Inferior parietal cortex (tissue), 1 donor: ENCODE measurements around the gene TMEM79.

Experiments used
- DNase-seq: peaks from one replicate; pipeline ENCODE4 v3.0.0-alpha.2; 2016; ENCODE audit errors: extremely low spot score

The TMEM79 gene

DNA sequence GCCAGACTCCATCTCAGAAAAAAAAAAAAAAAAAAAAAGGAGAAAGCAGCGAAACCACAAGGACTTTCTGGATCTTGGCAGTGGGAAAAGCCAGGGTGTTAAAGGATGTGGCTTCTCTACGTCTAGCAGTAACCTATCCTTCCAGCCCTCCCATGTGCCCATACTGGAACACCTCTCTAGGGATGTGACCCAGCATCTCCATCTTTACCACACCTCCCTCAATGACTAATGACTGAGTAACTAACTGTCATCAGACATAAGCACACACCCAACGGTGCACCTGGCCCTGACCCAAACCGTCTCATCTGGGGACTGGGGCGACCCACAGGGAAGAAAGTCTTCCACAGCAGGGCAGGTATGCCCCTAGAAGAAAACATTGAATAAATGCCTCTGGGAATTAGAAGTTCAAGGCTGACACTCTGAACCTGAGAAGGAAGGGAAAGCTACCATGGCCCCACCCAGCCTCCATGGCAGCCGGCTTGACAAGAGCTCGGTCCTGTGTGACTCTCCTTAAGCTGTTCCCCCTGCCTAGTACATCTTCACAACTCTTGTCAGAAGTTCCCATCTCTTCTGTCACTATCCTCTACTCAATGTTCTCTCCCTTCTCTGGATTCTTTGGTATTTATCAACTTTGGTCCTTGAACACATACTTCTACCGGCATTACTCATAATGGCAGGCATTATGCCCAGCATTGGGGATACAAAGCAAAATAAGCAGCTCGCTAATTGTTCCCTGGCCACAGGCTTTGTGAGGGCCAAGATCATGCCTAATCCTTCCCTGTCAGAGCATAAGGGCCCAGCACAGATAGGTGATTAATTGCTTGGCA is 21.5 kb upstream of the TMEM79 start:
- DNase-seq, result no peak

DNA sequence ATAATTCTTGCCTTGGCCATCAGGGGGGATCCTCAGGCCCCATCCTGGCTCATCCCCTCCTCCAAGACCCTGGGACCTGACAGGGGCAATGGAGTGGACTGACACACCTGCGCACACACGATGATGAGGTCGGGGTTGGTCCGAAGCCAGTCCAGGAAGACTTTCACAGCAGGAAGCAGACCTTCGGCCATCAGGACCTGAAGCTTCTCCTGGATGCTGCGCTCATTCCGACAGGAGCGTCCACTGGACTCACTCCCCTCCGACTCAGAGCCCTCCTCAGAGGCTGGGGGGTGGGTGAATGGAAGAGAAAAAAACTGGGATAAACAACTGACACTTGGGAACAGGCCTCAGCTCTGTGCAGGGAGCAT is 20.9 kb upstream of the TMEM79 start:
- DNase-seq, result no peak

DNA sequence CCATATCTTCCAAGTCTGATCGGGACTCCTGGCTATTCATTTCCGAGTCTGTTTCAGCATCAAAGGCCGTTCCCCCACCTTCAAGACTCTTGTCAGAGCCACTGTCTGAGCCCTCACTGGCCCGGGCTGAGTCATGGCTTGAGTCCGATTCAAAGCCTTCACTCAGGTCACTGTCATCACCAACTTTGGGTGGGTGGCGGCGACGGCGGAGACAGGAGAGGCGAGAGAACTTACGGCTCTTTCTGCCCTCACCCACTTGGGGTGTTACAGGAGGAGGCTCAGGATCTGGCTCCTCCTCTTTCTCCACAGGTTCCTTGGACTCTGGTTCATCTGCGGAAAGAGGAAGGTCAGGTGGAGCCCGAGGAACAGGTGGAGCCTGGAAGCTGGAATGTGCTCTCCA is 18.1 kb upstream of the TMEM79 start:
- DNase-seq, result no peak

DNA sequence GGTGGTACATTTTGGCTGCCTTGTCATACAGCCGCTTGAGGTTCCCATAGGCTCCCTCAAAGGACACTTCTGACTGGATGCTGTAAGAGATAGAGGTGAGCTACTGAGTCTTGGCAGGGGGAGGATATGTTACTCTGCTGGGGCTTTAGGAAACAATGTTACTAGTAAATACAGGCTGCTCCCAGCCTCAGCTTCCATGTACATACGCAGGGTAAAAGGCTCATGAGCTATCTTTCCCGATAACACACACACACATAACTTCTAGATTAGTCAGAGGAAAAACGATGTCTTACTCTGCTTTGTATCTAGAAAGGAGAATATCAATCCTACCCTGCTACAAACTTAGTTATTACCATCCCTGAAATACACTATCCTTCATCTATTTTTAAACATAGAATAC is 15.8 kb upstream of the TMEM79 start:
- no peak for DNase-seq

DNA sequence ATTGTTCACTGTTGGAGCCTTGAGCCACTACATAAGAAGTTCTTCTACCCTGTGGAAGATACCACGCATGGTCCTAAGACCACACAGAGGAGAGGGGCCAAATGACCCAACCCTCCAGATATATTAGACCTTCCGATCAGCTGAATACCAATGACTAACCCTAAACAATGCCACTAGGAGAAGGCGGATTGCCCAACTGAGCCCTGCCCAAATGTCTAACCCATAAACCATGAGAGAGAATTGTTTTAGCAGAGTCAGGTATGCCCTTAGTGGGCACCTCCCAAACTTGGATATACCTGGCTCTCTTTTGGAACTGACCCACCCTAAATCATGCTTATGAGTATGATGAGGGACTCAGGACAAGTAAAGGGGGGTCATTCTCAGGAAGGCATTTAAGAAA is 13.8 kb upstream of the TMEM79 start:
- DNase-seq, result no peak

DNA sequence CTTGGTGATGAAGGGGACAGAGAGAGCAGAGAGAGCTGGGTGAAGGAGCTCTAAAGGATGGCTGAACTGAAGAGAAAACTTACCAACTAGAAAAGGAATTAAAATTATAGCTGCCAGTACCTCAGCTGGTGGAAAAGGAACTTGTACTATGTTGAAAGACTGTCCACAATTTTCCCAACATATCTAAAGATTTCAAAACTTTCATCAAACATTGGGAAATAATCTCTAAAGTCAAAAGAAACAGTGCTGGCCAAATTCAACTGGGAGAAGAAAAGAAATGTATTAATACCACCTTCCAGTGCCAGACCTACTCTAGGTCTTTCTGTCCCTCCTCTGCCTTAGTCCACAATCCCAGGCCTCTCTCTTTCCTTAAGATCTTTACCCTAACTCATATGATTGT is 7.6 kb upstream of the TMEM79 start:
- no peak for DNase-seq

DNA sequence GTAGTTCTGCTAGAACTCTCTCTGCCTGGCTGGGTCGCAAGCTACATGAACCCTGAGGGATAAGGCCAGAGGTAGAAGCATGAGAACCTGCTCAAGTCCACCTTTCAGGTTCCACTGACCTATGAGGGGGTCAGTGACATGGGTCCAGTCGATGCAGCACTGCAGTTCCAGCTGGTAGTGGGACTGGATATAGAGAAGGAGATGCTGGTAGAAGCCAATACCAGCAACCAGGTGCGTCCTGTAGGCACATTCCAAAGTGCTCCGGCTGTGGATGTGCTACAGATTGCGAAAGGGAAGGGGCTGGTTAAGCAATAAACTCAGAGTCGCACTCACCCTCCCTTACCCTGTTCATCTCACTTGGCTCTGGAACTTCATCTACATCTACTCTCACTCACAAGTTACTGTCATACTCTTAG is 7.2 kb upstream of the TMEM79 start:
- no peak for DNase-seq

DNA sequence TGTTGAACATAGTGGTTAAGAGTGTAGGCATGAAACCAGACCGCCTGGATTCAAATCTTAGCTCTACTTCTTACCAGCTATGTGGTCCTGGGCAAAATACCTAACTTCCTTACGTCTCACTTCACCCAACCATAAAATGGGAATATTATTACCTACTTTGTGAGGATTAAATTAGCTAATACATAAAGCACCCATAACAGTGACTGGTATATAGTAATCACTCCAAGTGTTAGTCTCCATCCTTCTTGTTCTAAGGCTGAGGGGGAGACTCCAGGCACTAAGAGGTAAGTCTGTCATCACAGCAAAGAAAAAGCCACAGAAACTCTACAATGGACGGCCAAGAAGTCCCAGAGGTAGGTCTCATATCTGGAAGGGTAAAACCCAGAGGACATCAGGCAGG is 4.3 kb upstream of the TMEM79 start:
- DNase-seq, result no peak

DNA sequence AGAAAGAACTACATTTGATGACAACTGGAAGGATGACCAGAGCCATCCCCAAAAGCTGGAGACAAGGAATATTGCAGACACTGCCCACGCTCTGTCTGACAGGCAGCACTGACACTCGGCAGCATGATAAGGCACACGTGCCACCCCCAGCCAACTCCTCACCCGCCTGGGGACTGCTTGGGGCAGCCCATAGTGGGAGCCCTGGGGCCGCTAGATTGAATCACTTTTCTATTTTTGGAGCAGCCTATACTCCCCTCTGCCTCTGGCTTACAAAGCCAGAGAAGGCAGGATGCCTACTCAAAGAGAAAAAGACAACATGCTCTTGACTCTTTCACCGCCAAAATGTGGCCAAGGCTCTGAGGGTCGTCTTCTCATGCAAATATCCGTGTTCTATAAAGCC is 2.8 kb upstream of the TMEM79 start:
- no peak for DNase-seq

DNA sequence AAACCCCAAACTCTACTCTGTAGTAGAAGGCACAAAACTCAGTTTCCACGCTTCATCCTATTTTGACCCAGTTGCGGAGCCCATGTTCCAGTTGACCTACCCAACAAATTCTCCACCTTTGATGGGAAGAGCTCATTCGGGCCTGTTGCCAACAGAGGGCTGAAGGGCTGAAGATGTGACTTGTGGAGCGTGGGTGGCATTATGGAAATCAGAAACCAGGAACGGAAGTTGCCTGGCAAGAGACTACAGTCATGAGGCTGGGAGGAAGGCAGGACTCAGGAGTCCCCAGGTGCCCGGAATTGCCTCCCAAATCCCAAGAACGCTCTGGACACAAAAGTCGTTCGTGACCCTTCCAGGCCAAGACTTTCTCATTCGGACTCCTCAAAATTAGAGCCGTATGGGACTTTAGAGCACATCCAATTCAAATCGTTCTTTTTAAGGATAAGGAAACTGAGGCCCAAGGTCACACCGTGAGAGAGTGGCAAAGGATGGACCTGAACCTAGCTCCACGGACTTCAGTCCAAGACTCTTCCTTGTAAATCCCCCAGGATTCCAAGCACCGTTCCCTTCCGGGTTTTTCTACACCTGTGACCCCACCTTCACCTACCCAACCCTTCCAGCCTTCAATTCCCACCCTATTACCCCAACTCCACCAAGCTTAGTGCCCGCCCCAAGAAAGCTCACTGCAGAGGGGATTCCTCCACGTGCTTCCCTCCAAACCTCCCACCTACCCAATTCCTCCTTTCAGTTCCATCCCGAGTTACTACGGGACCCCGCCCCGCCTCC is 2.2 kb upstream of the TMEM79 start:
- DNase-seq, result no peak

DNA sequence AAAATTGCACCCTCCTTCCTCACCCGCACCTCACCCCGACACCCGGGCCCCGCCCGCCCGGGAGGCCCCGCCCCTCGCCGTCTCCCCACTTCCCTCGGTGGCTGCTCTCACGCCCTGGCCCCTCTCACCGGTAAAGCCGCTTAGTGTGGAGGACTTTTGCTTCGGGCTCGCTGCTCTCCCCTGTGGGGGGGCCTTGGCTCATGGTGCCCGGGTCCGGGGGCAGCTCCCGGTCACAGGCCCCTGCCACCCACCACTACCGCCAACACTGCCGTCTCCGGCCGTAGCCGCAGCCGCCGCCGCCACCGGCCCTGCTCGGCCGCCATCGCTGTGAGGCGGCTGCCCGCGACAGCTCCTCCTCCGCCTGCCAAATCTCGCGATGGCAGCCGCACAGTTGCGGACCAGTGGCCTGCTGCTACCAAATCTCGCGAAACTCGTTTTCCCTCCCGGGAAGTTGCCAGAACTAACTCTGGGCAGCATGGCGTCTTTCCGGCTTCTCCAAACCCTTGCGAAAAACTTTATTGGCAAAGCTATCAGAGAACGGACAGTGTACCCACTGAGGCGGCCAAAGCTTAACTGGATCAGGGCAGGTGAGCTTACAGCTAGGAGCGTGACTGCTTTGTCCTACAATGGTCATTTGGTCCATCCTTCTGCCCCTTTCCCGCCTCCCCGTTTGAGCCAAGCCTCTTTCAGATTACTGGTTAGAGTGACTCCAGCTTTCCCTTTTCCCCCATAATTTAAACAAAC is 1.5 kb upstream of the TMEM79 start, which contains the start of gene SMG5:
Gene SMG5, minus strand, starts transcription at position 347 of the 744 bp plus-strand sequence. Its CDS starts 145 bp downstream, at position 202.
- DNase-seq, result peak; percentile 98

DNA sequence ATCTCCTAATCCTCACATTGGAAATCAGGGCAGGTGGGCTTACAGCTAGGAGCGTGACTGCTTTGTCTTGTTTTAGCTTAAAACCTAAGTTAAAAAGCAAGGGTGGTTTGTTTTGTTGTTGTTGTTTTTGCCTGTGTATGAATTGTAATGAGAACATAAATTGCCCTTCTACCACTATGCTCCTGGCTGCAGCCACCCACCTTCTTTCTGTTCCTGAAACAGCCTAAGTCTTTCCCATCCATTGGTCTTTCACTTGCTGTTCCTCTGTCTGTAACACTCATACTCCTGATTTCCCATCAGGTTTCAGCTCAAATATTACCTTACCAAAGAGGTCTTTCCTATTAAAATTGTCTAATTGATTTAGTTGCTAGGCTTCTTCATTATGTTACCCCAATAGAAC is 604 bp upstream of the TMEM79 start:
- DNase-seq, result no peak

DNA sequence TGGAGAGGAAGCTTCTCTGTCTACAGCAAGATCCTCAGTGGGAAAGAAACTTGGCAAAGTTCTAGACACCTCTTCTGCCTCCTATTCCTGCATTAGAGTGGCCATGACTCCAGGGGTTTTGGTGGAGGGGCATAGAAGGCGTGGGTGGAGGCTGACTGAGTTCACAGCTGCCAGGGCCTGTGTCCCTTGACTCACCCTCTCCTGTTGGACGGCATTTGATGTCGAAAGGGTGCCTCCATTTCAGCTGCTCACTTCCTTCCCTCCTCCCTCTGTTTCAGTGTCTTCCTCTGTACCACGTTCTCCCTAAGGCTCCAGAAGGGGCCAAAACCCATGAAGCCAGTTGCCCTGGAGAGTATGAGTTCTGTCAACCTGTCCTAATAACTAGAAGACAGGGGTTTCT is 632 bp downstream of the TMEM79 start:
- no peak for DNase-seq

DNA sequence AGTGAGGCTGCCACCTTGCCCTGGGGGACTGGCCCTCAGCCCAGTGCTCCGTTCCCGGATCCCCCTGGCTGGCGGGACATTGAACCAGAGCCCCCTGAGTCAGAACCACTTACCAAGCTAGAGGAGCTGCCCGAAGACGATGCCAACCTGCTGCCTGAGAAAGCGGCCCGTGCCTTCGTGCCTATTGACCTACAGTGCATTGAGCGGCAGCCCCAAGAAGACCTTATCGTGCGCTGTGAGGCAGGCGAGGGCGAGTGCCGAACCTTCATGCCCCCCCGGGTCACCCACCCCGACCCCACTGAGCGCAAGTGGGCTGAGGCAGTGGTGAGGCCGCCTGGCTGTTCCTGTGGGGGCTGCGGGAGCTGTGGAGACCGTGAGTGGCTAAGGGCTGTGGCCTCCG is 1.3 kb downstream of the TMEM79 start:
- no peak for DNase-seq

DNA sequence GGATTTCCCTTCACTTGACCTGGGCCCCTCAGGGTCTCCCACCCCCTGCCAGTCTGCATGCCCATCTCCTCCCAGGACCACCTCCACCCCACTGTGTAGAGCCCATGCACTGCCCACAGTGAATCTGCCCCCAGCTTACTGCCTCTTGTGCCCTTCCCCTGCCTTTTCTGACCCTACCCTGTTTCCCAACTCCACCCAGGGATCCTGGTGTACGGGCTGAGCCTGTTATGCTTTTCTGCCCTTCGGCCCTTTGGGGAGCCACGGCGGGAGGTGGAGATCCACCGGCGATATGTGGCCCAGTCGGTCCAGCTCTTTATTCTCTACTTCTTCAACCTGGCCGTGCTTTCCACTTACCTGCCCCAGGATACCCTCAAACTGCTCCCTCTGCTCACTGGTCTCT is 1.9 kb downstream of the TMEM79 start:
- no peak for DNase-seq

DNA sequence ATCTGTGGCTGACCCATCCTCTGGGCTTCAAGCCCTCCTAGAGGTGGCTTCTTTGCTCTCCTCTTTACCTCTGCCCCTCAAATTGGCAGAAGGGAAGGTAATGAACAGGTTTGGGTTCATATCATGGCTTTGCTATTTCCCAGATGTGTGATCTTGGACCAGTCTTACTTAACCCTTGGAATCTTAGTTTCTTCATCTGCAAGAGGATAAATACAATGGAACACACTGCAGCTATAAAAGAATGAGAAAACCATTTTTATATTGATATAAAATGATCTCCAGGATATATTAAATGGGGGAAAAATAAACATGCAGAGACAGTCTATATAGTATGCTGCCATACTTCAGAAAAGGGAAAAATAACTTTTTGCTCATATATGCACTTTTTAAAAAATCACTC is 5.7 kb downstream of the TMEM79 start:
- DNase-seq, result no peak

DNA sequence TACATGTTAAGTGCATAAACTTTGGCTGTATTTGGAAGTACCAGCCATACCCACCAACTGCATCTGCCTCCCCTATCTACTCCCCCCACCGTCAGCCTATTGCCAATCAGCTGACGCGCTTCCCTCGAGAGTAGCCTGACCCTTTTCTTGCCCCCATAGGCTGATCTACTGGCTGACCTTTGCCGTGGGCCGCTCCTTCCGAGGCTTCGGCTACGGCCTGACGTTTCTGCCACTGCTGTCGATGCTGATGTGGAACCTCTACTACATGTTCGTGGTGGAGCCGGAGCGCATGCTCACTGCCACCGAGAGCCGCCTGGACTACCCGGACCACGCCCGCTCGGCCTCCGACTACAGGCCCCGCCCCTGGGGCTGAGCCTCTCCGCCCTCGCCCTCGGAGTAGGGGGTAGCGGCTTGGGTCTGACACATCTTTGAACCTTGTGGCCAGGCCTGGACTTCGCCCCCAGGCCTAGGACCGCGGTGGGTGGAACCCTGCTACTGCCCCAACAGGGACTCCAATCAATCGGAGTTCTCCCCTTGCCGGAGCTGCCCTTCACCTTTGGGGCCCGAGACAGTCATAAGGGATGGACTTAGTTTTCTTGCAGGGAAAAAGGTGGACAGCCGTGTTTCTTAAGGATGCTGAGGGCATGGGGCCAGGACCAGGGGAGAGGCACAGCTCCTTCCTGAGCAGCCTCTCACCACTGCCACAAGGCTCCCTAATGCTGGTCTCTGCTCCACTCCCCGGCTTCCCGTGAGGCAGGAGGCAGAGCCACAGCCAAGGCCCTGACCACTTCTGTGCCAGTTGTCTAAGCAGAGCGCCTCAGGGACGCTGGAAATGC is 7.3 kb downstream of the TMEM79 start:
- peak; percentile 72 for DNase-seq

DNA sequence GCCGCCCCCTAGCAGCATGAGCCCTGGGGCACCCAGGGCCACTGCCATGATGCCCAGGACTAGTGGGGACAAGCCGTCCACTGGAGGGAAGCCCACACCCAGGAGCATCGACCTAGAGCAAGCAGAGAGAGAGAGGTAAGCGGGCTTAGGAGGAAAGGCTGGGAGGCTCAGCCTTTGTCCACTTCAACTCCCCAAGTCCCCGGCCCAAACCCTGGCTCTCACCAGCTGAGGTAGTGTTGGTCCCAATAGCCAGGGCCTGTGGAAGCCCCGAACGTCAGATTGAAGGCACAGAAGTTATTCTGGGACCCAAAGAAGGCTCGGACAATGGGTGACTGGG is 8.9 kb downstream of the TMEM79 start:
- no peak for DNase-seq

DNA sequence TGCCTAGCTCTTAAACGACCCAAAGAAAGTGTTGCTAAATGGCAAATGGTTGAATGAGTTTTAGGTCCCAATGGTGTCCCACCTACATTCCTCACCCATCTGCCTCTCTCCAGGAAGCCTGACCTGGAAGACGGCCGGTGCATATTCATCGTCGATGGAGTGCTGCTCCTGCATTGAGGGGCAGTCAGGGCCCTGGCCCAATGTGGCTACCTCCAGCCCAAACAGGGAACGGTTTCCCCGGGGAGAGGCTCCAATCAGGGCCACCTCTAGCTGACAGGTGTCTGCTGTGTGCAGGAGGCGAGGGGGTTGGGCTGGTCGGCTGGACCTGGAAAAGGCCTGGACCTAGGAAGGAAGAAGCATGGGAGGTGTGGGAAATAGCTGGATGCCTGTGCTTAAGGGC is 9.8 kb downstream of the TMEM79 start:
- DNase-seq, result no peak

DNA sequence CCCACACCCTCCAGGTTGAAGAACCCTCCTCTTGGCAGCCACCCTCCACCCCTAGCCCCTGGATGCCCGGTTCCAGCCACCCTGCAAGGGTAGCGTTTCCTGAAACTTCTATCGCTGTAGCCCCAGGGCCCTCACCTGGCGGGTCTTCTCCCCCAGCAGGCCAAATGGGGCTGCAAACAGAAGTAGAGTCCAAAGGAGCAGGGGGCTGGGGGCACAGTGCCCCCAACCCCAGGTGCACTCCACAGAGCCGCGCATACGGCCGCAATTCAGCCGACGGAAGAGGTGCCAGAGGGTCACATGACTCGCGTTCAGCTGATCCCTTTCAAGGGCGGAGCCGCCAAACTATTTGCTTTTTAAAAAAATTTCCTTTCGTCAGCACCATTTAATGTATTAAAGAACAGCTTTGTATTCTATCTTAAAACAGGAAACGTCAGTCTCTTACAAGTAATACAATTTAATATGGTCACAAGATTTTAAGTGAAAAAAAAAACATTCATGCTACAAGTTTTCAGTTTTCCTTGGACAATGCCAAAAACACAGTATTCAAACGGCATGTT is 11.3 kb downstream of the TMEM79 start, which contains the start of gene GLMP:
Gene GLMP, minus strand, starts transcription at position 289 of the 557 bp plus-strand sequence. Its CDS starts 34 bp downstream, at position 255.
- DNase-seq, result peak; percentile 82

DNA sequence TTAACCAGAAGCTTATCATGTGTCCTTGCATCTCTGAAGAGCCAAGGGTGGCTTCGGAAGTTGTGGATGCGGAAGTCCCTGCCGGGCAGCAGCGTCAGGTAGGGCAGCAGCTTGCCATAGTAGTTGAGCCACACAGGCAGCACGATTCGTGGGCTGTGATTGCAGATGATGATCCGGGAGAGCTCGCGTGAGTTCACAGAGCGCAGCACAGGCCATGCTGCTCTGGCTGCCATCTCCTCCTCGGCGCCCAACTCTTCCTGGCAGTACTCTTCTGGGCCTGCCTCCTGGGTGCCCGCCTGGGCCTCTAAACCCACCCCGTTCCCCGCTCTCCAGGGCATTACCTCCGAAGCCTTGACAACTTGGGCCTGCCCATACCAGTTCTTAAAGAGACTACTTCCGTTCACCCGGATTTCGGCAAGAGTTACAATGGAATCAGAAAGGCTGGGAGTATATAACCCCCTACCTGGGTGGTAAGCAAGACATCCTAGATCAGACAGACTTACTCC is 14.8 kb downstream of the TMEM79 start, which contains the start of gene VHLL:
Gene VHLL, minus strand, starts transcription at position 456 of the 506 bp plus-strand sequence. Its CDS starts 118 bp downstream, at position 338.
- no peak for DNase-seq
